Gastrocnemius medialis (tissue), 4 donors: ENCODE measurements around the gene KCNH8. TPM values are rescaled to one million over a fixed set of nuclear protein-coding genes. Genes with fewer than 3 reads are reported as not detected.

Experiments used
- ATAC-seq, 2 donors: fragments of 150-250 bp; one replicate each; pipeline ENCODE4 v1.9.1; 2016
- DNase-seq, 2 donors: peaks; one replicate each; pipeline ENCODE4 v3.0.0-alpha.2; 2019
- H3K27ac ChIP-seq, 4 donors: fragments of 200-600 bp; sonication (generic); 1 replicate in 1 of 4; 2 replicates in 3 of 4; pipeline ENCODE4 v1.5.1; 2016 to 2018; ENCODE audit warnings: mild to moderate bottlenecking in 2 of 4, moderate library complexity in 1 of 4
- H3K27me3 ChIP-seq, 3 donors: fragments of 200-600 bp; sonication (generic) in 2 of 3; 1 replicate in 1 of 3; 2 replicates in 2 of 3; pipeline versions ENCODE4 v1.5.1 to v1.6.0; 2016 to 2019; ENCODE audit warnings: mild to moderate bottlenecking in 1 of 3, moderate library complexity in 1 of 3
- H3K36me3 ChIP-seq, 2 donors: fragments of 200-600 bp; sonication (generic) in 1 of 2; one replicate each; pipeline ENCODE4 v1.5.1; 2017 to 2018
- H3K4me1 ChIP-seq, 2 donors: fragments of 200-600 bp; sonication (generic) in 1 of 2; one replicate each; pipeline ENCODE4 v1.5.1; 2016 to 2017; ENCODE audit warnings: mild to moderate bottlenecking in 2 of 2
- H3K4me3 ChIP-seq, 4 donors: fragments of 200-600 bp; sonication (generic) in 3 of 4; 1 replicate in 1 of 4; 2 replicates in 3 of 4; pipeline ENCODE4 v1.5.1; 2016 to 2019; ENCODE audit warnings: mild to moderate bottlenecking in 2 of 4
- H3K9me3 ChIP-seq, 3 donors: fragments of 200-600 bp; sonication (generic) in 2 of 3; 1 replicate in 1 of 3; 2 replicates in 2 of 3; pipeline ENCODE4 v1.5.1; 2016 to 2019
- POLR2A ChIP-seq, 2 donors: fragments of 450-650 bp; IDR thresholded peaks; one replicate each; pipeline ENCODE4 v1.6.1; 2017; ENCODE audit warnings: antibody characterized with exemption in 2 of 2, mild to moderate bottlenecking in 2 of 2, moderate library complexity in 2 of 2
- in situ Hi-C, 4 donors: fragments of 200-750 bp; cut with MboI; loops; one replicate each; pipeline versions ENCODE4 v1.15.0 to v1.8.0; 2017; ENCODE audit warnings: low sequenced_read_pairs in 4 of 4
- intact Hi-C: fragments of 100-400 bp; cut with DNase I; formaldehyde crosslinking; loops from one replicate; pipeline ENCODE4 v1.15.1; 2023; ENCODE audit warnings: low total_unique reads
- total RNA-seq, 4 donors: library from RNA; depleted of rRNA; stranded (reverse); fragments of >200 nt; gene quantifications; one replicate each; pipeline versions ENCODE4 v1.1.0 to v1.2.3, GENCODE V29; 2016
- TF ChIP-seq, protein P1 (sequence below), 5 experiments: fragments of 450-650 bp in 3 of 5; fragments of 200-600 bp in 2 of 5; sonication (generic) in 2 of 5; IDR thresholded peaks in 4 of 5; conservative IDR thresholded peaks in 1 of 5; 1 replicate in 4 of 5; 2 replicates in 1 of 5; pipeline ENCODE4 v1.5.1; 2016 to 2019; ENCODE audit warnings: antibody characterized with exemption in 5 of 5, mild to moderate bottlenecking in 3 of 5, moderate library complexity in 3 of 5

Gene KCNH8
- total RNA-seq, 4 donors from 2014 or later = not detected

DNA sequence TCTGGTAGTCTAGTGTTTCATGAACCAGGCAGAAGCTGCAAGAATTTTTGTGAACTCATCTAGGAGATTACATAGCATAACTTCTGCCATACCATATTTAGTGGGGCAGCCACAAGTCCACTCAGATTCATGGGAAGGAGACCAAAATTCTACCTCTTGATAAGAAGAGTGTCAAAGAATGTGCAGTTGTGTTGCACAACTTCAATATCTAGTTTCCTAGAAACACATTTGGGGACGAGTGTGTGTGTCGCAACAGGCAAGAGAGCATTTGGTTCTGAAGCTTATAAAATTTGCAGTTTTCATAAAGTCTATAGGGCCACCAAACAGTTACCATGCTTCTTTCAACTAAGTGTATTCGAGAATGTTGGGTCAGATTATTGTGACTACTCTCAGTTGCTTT lies 115.3 kb downstream of the KCNH8 start:
- intact Hi-C loops = no loop called here
- ATAC-seq (no peak), DNase-seq (no peak)
- H3K27ac ChIP-seq = no peak overlapping the region
- no peak overlapping the region for H3K4me3 ChIP-seq
- in situ Hi-C loops = no loop called here
- H3K4me1 ChIP-seq = no peaks in the 10 kb centered on the region
- no peaks in the 10 kb centered on the region for H3K9me3 ChIP-seq
- no peaks in the 10 kb centered on the region for H3K27me3 ChIP-seq
- H3K36me3 ChIP-seq = no peaks in the 10 kb centered on the region
- TF ChIP-seq POLR2A (IDR thresholded peaks at IDR 0.05) = no peak
- TF ChIP-seq, protein P1, sequence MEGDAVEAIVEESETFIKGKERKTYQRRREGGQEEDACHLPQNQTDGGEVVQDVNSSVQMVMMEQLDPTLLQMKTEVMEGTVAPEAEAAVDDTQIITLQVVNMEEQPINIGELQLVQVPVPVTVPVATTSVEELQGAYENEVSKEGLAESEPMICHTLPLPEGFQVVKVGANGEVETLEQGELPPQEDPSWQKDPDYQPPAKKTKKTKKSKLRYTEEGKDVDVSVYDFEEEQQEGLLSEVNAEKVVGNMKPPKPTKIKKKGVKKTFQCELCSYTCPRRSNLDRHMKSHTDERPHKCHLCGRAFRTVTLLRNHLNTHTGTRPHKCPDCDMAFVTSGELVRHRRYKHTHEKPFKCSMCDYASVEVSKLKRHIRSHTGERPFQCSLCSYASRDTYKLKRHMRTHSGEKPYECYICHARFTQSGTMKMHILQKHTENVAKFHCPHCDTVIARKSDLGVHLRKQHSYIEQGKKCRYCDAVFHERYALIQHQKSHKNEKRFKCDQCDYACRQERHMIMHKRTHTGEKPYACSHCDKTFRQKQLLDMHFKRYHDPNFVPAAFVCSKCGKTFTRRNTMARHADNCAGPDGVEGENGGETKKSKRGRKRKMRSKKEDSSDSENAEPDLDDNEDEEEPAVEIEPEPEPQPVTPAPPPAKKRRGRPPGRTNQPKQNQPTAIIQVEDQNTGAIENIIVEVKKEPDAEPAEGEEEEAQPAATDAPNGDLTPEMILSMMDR (IDR thresholded peaks at IDR 0.05 in 4 of 5, conservative IDR thresholded peaks at IDR 0.05 in 1 of 5) = no peak

DNA sequence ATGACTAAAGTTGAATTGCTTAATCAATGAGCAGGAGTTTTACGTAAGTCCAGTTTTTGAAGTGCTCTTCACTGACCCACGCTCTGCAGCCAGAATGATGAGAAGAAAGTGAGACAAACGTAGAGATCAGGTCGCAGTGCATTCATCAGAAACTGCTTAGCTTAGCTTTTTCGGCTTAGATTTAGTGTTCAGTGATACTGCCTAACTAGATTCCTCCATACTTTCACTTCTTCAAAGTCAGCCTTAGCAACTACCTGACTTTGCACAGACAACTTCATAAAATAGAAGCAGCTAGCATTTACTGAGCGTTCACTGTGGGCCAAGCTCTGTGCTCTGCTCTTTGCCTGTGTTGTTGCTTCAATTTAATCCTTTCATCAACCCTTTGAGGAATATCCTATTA lies 116.1 kb downstream of the KCNH8 start:
- no peaks in the 10 kb centered on the region for H3K4me1 ChIP-seq
- intact Hi-C loops = no loop called here
- H3K4me3 ChIP-seq = no peak overlapping the region
- no peak overlapping the region for H3K27ac ChIP-seq
- H3K27me3 ChIP-seq = no peaks in the 10 kb centered on the region
- in situ Hi-C loops = no loop called here
- TF ChIP-seq POLR2A (IDR thresholded peaks at IDR 0.05) = no peak
- TF ChIP-seq, protein P1 (IDR thresholded peaks at IDR 0.05 in 4 of 5, conservative IDR thresholded peaks at IDR 0.05 in 1 of 5) = no peak
- ATAC-seq = no peak
- H3K9me3 ChIP-seq = no peaks in the 10 kb centered on the region
- no peak for DNase-seq
- no peaks in the 10 kb centered on the region for H3K36me3 ChIP-seq

DNA sequence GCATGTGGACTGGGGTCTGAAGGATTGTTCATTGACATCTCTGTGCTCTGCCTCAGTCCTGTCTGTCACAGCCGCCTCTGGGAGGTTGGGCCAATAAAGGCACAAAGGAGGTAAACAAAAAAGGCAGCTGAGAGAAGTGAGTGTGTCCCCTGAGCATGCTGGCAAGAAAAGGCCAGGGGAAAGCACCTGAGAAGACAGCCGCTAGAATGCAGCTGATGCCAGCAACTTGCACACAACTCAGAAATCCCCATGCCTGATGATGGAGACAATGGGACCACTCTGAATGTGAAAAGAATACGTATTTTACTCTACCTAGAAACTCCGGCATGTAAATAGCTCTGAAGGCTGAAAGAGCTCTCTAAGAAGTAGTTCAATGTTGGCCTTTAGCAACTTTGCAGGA lies 118.7 kb downstream of the KCNH8 start:
- Histone ChIP-seq H3K9me3 (no peaks in the 10 kb centered on the region), H3K4me1 (no peaks in the 10 kb centered on the region), H3K27ac (no peak overlapping the region), H3K27me3 (no peaks in the 10 kb centered on the region), H3K4me3 (no peak overlapping the region), H3K36me3 (no peaks in the 10 kb centered on the region)
- in situ Hi-C loops = no loop called here
- intact Hi-C loops = no loop called here
- TF ChIP-seq, protein P1 (IDR thresholded peaks at IDR 0.05 in 4 of 5, conservative IDR thresholded peaks at IDR 0.05 in 1 of 5) = no peak
- no peak for TF ChIP-seq POLR2A (IDR thresholded peaks at IDR 0.05)
- ATAC-seq = no peak
- DNase-seq = no peak

DNA sequence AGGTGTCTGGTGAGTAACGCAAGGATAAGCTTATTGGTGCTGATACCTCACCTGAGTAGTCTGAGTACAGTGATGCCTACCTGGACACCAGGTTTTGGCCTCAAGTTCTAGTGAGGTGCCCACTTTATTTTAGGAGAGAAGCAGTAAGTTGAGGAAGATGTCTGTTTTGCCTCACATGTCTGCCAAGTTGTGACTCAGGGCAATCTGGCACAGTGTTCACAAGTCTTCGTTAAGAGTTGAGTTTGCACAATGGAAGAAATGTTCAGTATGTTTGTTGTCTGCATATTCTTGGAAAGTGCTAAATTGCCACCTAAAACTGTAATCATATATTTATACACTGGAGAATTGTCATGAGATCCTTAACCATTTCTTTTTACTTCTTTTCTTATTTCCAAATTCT lies 122.2 kb downstream of the KCNH8 start:
- ATAC-seq (no peak), DNase-seq (no peak)
- no peak overlapping the region for H3K4me3 ChIP-seq
- in situ Hi-C loops = no loop called here
- intact Hi-C loops = no loop called here
- no peak overlapping the region for H3K27ac ChIP-seq
- no peaks in the 10 kb centered on the region for H3K36me3 ChIP-seq
- H3K9me3 ChIP-seq = no peaks in the 10 kb centered on the region
- H3K4me1 ChIP-seq = no peaks in the 10 kb centered on the region
- no peaks in the 10 kb centered on the region for H3K27me3 ChIP-seq
- TF ChIP-seq POLR2A (IDR thresholded peaks at IDR 0.05) = no peak
- TF ChIP-seq, protein P1 (IDR thresholded peaks at IDR 0.05 in 4 of 5, conservative IDR thresholded peaks at IDR 0.05 in 1 of 5) = no peak

DNA sequence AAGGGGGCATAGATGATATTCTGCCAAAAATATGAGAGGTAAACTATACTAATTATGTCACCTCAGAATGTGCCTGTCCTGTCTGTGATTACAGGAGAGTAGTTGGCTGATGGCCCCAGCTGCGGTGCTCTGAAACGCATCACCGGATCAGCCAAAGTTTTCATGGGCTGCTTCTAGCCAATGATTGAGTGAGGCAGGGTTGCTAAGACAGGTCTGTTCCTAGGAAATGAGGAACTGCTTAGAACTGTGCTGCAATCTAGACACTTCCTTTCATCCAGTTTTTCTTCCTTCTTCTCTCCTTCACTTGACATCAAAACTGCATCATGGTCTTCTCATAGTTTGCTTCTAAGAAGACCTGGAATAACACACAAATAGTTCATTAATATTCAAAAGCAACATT lies 124.0 kb downstream of the KCNH8 start:
- Histone ChIP-seq H3K27ac (no peak overlapping the region), H3K9me3 (no peaks in the 10 kb centered on the region), H3K36me3 (no peaks in the 10 kb centered on the region), H3K4me3 (no peak overlapping the region), H3K4me1 (no peaks in the 10 kb centered on the region), H3K27me3 (no peaks in the 10 kb centered on the region)
- no peak for DNase-seq
- intact Hi-C loops = no loop called here
- no peak for TF ChIP-seq POLR2A (IDR thresholded peaks at IDR 0.05)
- TF ChIP-seq, protein P1 (IDR thresholded peaks at IDR 0.05 in 4 of 5, conservative IDR thresholded peaks at IDR 0.05 in 1 of 5) = no peak
- no peak for ATAC-seq
- in situ Hi-C loops = no loop called here
